H1 (cell line): ENCODE results near the gene CBL. TPM values are rescaled to one million over a fixed set of nuclear protein-coding genes. Genes with fewer than 3 reads are reported as not detected.

Experiments
- CTCF ChIA-PET: fragments of 300-600 bp; sonication (Branson Sonifier 250); formaldehyde crosslinking; loops from one replicate; lab custom pipeline; 2021; ENCODE audit not compliant: partially characterized antibody; lab: Charles Lee
- POLR2A ChIA-PET: fragments of 300-600 bp; sonication (Branson Sonifier 250); formaldehyde crosslinking; loops from one replicate; lab custom pipeline; 2021; ENCODE audit warnings: inconsistent platforms; ENCODE audit not compliant: partially characterized antibody; lab: Charles Lee
- DNase-seq, 2 experiments: peaks; one replicate each; pipeline versions ENCODE4 v3.0.0 to v3.0.0-alpha.2; 2010 to 2022; ENCODE audit warnings: low spot score in 2 of 2, low read depth in 1 of 2, mixed read lengths in 1 of 2
- FAIRE-seq: peaks from 2 replicates; lab custom pipeline; 2011; peaks lifted over from hg19 to GRCh38; lab: Jason Lieb, UNC
- H2AFZ ChIP-seq: 2 replicates; pipeline ENCODE4 v1.8.1; 2012; ENCODE audit warnings: low read length, inconsistent platforms
- H2AK5ac ChIP-seq: 2 replicates; pipeline ENCODE4 v1.6.1; 2013; ENCODE audit warnings: low read depth, low read length
- H2BK120ac ChIP-seq: replicated peaks from 2 replicates; pipeline ENCODE3; 2013; ENCODE audit warnings: low read depth, low read length, inconsistent platforms
- H2BK12ac ChIP-seq: 2 replicates; pipeline ENCODE4 v1.6.1; 2013; ENCODE audit warnings: low read depth, low read length
- H2BK15ac ChIP-seq: 2 replicates; pipeline ENCODE4 v1.6.1; 2013; ENCODE audit warnings: low read length
- H2BK20ac ChIP-seq: 2 replicates; pipeline ENCODE4 v1.6.1; 2013; ENCODE audit warnings: low read length
- H2BK5ac ChIP-seq: 2 replicates; pipeline ENCODE4 v1.6.1; 2013; ENCODE audit warnings: low read depth, low read length
- H3K14ac ChIP-seq: 2 replicates; pipeline ENCODE4 v1.6.1; 2013; ENCODE audit warnings: inconsistent platforms; ENCODE audit not compliant: insufficient read length
- H3K18ac ChIP-seq: 2 replicates; pipeline ENCODE4 v1.6.1; 2013; ENCODE audit warnings: low read length; ENCODE audit errors: extremely low read depth
- H3K23ac ChIP-seq: 2 replicates; pipeline ENCODE4 v1.6.1; 2013; ENCODE audit warnings: inconsistent platforms; ENCODE audit not compliant: insufficient read length
- H3K23me2 ChIP-seq: 2 replicates; pipeline ENCODE4 v1.6.1; 2013; ENCODE audit warnings: low read depth, low read length
- H3K27ac ChIP-seq: 2 replicates; pipeline ENCODE4 v1.6.1; 2011; ENCODE audit warnings: low read depth, low read length, inconsistent platforms
- H3K27me3 ChIP-seq, 4 experiments: replicated peaks in 1 of 4; 1 replicate in 1 of 4; 2 replicates in 3 of 4; pipeline versions ENCODE4 v1.6.1 to v1.8.1; 2011 to 2013; ENCODE audit warnings: low read length in 3 of 4, mild to moderate bottlenecking in 3 of 4, inconsistent platforms in 2 of 4, mixed read lengths in 2 of 4, moderate library complexity in 1 of 4; ENCODE audit not compliant: control insufficient read depth in 3 of 4, insufficient read depth in 3 of 4; ENCODE audit errors: extremely low read depth in 1 of 4
- H3K36me3 ChIP-seq, 4 experiments: 2 replicates each; pipeline versions ENCODE4 v1.6.1 to v1.8.1; 2011 to 2013; ENCODE audit warnings: mild to moderate bottlenecking in 4 of 4, low read length in 3 of 4, moderate library complexity in 2 of 4, control low read depth in 1 of 4, inconsistent platforms in 1 of 4; ENCODE audit not compliant: insufficient read depth in 4 of 4, control insufficient read depth in 2 of 4
- H3K4ac ChIP-seq: replicated peaks from 2 replicates; pipeline ENCODE3; 2013; ENCODE audit warnings: low read length, low read depth, mixed read lengths, inconsistent platforms; ENCODE audit not compliant: insufficient read length
- H3K4me1 ChIP-seq, 4 experiments: replicated peaks in 1 of 4; 1 replicate in 1 of 4; 2 replicates in 3 of 4; pipeline versions ENCODE4 v1.6.1 to v1.8.1; 2011 to 2013; ENCODE audit warnings: low read length in 3 of 4, inconsistent platforms in 2 of 4, mixed read lengths in 1 of 4; ENCODE audit not compliant: insufficient read depth in 4 of 4, control insufficient read depth in 3 of 4
- H3K4me2 ChIP-seq, 2 experiments: 2 replicates each; pipeline versions ENCODE4 v1.6.1 to v1.8.1; 2011 to 2013; ENCODE audit warnings: low read depth in 2 of 2, low read length in 2 of 2, control low read depth in 1 of 2, inconsistent platforms in 1 of 2, mild to moderate bottlenecking in 1 of 2; ENCODE audit not compliant: insufficient read depth in 1 of 2
- H3K4me3 ChIP-seq, 4 experiments: fragments of 200-600, 300-600 bp in 1 of 4; sonication (generic), shearing (Covaris generic), sonication (Bioruptor Twin) in 1 of 4; 2 replicates each; pipeline versions ENCODE4 v1.5.1 to v1.8.1; 2011 to 2016; ENCODE audit warnings: low read length in 4 of 4, low read depth in 3 of 4, control low read depth in 2 of 4, inconsistent platforms in 2 of 4, mild to moderate bottlenecking in 2 of 4, mixed read lengths in 1 of 4, moderate library complexity in 1 of 4; ENCODE audit not compliant: insufficient read depth in 2 of 4; ENCODE audit errors: extremely low read depth in 1 of 4
- H3K56ac ChIP-seq: replicated peaks from 2 replicates; pipeline ENCODE3; 2013; ENCODE audit warnings: low read depth, mild to moderate bottlenecking, mixed read lengths, low read length, inconsistent platforms; ENCODE audit not compliant: insufficient read length
- H3K79me1 ChIP-seq: 2 replicates; pipeline ENCODE4 v1.6.1; 2013; ENCODE audit warnings: low read depth, low read length, control low read depth
- H3K79me2 ChIP-seq, 2 experiments: 2 replicates each; pipeline versions ENCODE4 v1.6.1 to v1.8.1; 2012 to 2013; ENCODE audit warnings: low read length in 2 of 2, mild to moderate bottlenecking in 2 of 2, inconsistent platforms in 1 of 2; ENCODE audit not compliant: insufficient read depth in 2 of 2, control insufficient read depth in 1 of 2
- H3K9ac ChIP-seq, 4 experiments: replicated peaks in 1 of 4; 1 replicate in 1 of 4; 2 replicates in 3 of 4; pipeline versions ENCODE4 v1.6.1 to v1.8.1; 2011 to 2013; ENCODE audit warnings: low read depth in 3 of 4, low read length in 3 of 4, control low read depth in 2 of 4, mild to moderate bottlenecking in 2 of 4, moderate library complexity in 2 of 4, inconsistent platforms in 1 of 4; ENCODE audit errors: extremely low read depth in 1 of 4
- H3K9me3 ChIP-seq, 2 experiments: 2 replicates each; pipeline versions ENCODE4 v1.6.1 to v1.8.1; 2012 to 2013; ENCODE audit warnings: mild to moderate bottlenecking in 2 of 2, moderate library complexity in 2 of 2, control low read depth in 1 of 2, inconsistent platforms in 1 of 2, low read depth in 1 of 2, low read length in 1 of 2, mixed read lengths in 1 of 2; ENCODE audit not compliant: insufficient read depth in 2 of 2
- H4K20me1 ChIP-seq, 2 experiments: replicated peaks in 1 of 2; 2 replicates each; pipeline versions ENCODE3 to v1.8.1; 2011 to 2013; ENCODE audit warnings: inconsistent platforms in 2 of 2, low read length in 2 of 2, mild to moderate bottlenecking in 1 of 2; ENCODE audit not compliant: insufficient read depth in 2 of 2, control insufficient read depth in 1 of 2
- H4K5ac ChIP-seq: 2 replicates; pipeline ENCODE4 v1.6.1; 2013; ENCODE audit warnings: low read length, low read depth, mixed read lengths, inconsistent platforms; ENCODE audit not compliant: insufficient read length
- H4K8ac ChIP-seq: 2 replicates; pipeline ENCODE4 v1.8.0; 2013; ENCODE audit warnings: mild to moderate bottlenecking, moderate library complexity, low read length, inconsistent platforms; ENCODE audit not compliant: insufficient read depth; ENCODE audit errors: extremely low read depth
- H4K91ac ChIP-seq: replicated peaks from 2 replicates; pipeline ENCODE3; 2013; ENCODE audit warnings: low read length, mixed read lengths, inconsistent platforms; ENCODE audit not compliant: insufficient read length
- BACH1 ChIP-seq: IDR thresholded peaks from 2 replicates; pipeline ENCODE4 v1.6.1; 2012; ENCODE audit warnings: low read length, improper control_type of control experiment
- CEBPB ChIP-seq: IDR thresholded peaks from 2 replicates; pipeline ENCODE4 v1.6.1; 2012; ENCODE audit warnings: low read depth, low read length
- KDM5A ChIP-seq: fragments of 200-600 bp; IDR thresholded peaks from 2 replicates; pipeline ENCODE4 v1.7.1; 2012; ENCODE audit warnings: mild to moderate bottlenecking, low read length, inconsistent platforms, mixed read lengths
- SIX5 ChIP-seq: IDR thresholded peaks from 2 replicates; pipeline ENCODE4 v1.6.1; 2011; ENCODE audit warnings: mild to moderate bottlenecking, low read depth, low read length
- WGBS, 2 experiments: shearing (Covaris generic) in 1 of 2; methylation state at CpG; one replicate each; pipeline versions ENCODE4 v1.1.6 to v1.1.7; 2013 to 2015; ENCODE audit warnings: low lambda C conversion rate in 2 of 2, mixed read lengths in 2 of 2, inconsistent platforms in 1 of 2, low coverage in 1 of 2, missing lambda C conversion rate in 1 of 2; ENCODE audit not compliant: insufficient replicate concordance in 2 of 2, insufficient coverage in 1 of 2, insufficient read length in 1 of 2; ENCODE audit errors: extremely low coverage in 1 of 2, missing lambda C conversion rate in 1 of 2; 5-methylcytosine and 5-hydroxymethylcytosine counted together
- polyA plus RNA-seq, 7 experiments: library from polyadenylated mRNA; depleted of rRNA in 3 of 7; stranded (reverse) in 5 of 7; unstranded in 2 of 7; fragments of >200 nt in 5 of 7; fragments of 200-250 nt in 2 of 7; gene quantifications; 1 replicate in 5 of 7; 2 replicates in 1 of 7; 4 replicates in 1 of 7; pipeline versions ENCODE4 v1.2.1 to v1.2.3, GENCODE V29; 2011 to 2013; ENCODE audit warnings: missing spikeins in 2 of 7, mixed read lengths in 2 of 7
- total RNA-seq: library from RNA; stranded (reverse); fragmentation: NEBNext Ultra II Directional; extraction: Animal tissue kit (Norgen Biotek cat#: 25700); gene quantifications from 2 replicates; pipeline ENCODE4 v1.2.1, GENCODE V29; 2021
- TF ChIP-seq, protein P1 (sequence below): IDR thresholded peaks from 2 replicates; pipeline ENCODE4 v1.6.1; 2012; ENCODE audit warnings: inconsistent platforms

The CBL gene
- total and polyA plus RNA-seq, 2 of the 8 experiments (the other 6 are each of a cell fraction or from before 2014, with no cell fraction given) = 23.1 to 57.8 TPM

DNA sequence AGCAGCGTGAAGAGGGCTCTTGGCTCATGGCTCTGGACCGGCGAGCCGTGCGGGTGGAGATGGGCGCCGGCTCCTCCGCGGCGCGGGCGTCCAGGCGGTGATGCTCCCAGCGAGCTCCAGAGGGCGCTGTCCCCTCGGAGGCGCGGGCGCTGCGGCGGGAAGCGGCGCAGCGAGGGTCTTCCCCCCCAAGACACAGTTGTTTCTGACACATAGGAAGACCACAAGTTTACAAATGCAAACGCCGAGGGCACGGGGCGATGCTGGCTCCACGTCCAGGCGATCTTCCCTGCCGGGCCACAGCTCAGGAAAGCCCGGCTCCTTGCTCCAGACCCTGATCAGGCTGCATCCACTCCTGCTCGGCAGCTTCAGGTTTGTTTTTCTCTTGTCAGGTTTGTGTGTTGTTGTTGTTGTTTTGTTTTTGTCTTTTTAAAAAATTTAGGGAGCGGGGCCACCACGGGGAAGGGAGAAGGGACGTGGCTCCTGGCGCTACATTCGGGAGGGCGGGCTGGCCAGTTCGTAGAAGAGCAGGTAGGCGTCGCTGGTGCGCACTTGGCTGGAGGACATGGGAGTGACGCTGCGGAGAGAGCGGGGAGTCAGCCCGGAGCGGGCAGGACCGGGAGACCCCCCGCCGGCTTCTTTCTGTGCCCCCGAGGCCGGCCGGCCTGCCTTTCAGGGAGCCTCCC lies 150.4 kb downstream of the CBL start:
- H3K4ac ChIP-seq = no peak overlapping the region
- H2BK12ac ChIP-seq = peak overlapping the region; percentile 43; the same call in 1 of the 2 replicates
- H2AK5ac ChIP-seq = no peak overlapping the region
- H3K56ac ChIP-seq = peak overlapping the region; percentile 13
- WGBS, 2 experiments = 2% methylated on average over 38 of the region's 54 CpGs; no CpG with 5 or more reads in 1 of the 2 experiments
- H3K4me2 ChIP-seq = peak overlapping the region; percentile 30 to 99
- peak overlapping the region; percentile 36 for H2BK120ac ChIP-seq
- H2BK5ac ChIP-seq = peak overlapping the region; percentile 71; the same call in 1 of the 2 replicates
- no peak overlapping the region for H4K8ac ChIP-seq
- H3K23ac ChIP-seq = no peak overlapping the region
- H2BK15ac ChIP-seq = no peak overlapping the region
- H4K91ac ChIP-seq = peak overlapping the region; percentile 68
- peak overlapping the region; percentile 93 for H3K18ac ChIP-seq
- peak overlapping the region in 2 of 4 experiments; percentile 66 to 73; a peak in 4 of 7 replicates for H3K9ac ChIP-seq
- H2AFZ ChIP-seq = peak overlapping the region; percentile 91
- DNase-seq (peak in 1 of 2 experiments; percentile 93), FAIRE-seq (no peak)
- no peaks in the 10 kb centered on the region for H3K79me2 ChIP-seq
- H2BK20ac ChIP-seq = no peak overlapping the region
- no peak overlapping the region for H4K5ac ChIP-seq
- H3K27ac ChIP-seq = no peak overlapping the region
- H3K4me3 ChIP-seq = peak overlapping the region; percentile 26 to 80 (median 76); a peak in 7 of 8 replicates
- H3K4me1 ChIP-seq = peaks cover 6 to 9% (median 8%) of the 10 kb centered on the region in 4 experiments
- no peak overlapping the region for H3K14ac ChIP-seq
- no peaks in the 10 kb centered on the region for H3K9me3 ChIP-seq
- peaks cover 0 to 5% of the 10 kb centered on the region in 2 experiments for H4K20me1 ChIP-seq
- H3K27me3 ChIP-seq = peaks cover 0 to 4% (median under 1%) of the 10 kb centered on the region in 4 experiments; a peak in 3 of 7 replicates
- POLR2A ChIA-PET = interaction anchor here (0.9 to 1.9 kb wide), 5 partner anchors 12 to 82 kb away, joined by 3 to 5 read pairs (median 3); no protein-coding TSS in a partner anchor
- CTCF ChIA-PET = interaction anchor here (0.6 to 10.9 kb wide), 44 partner anchors 8 to 1231 kb away, joined by 3 to 474 read pairs (median 4); partner anchors contain the start of genes C1QTNF5, MFRP, RNF26 and THY1
- H3K36me3 ChIP-seq = peaks cover 0 to 6% (median 5%) of the 10 kb centered on the region in 4 experiments; a peak in 3 of 8 replicates
- H3K79me1 ChIP-seq = no peaks in the 10 kb centered on the region; the same call in 1 of the 2 replicates
- peaks cover 2% of the 10 kb centered on the region for H3K23me2 ChIP-seq
- TF ChIP-seq BACH1 (no peak), CEBPB (no peak), SIX5 (no peak), KDM5A (no peak)
- TF ChIP-seq, protein P1, sequence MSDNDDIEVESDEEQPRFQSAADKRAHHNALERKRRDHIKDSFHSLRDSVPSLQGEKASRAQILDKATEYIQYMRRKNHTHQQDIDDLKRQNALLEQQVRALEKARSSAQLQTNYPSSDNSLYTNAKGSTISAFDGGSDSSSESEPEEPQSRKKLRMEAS = peak; percentile 51
